RWPE1 (cell line): ENCODE results near the gene BDNF.

ENCODE experiments used
- CTCF ChIA-PET: fragments of 350-600 bp; sonication (Branson Sonifier 250); formaldehyde crosslinking; extraction: SDS; loops from one replicate; lab custom pipeline; 2021; lab: Yijun Ruan, JAX
- POLR2A ChIA-PET: fragments of 400-600 bp; formaldehyde crosslinking; extraction: SDS; loops from one replicate; lab custom pipeline; 2020; ENCODE audit warnings: antibody characterized with exemption; ENCODE audit not compliant: low non-redundant PET; lab: Yijun Ruan, JAX
- DNase-seq: peaks from one replicate; pipeline ENCODE4 v3.0.0; 2012; ENCODE audit warnings: low spot score
- H3K27ac ChIP-seq: fragments of 450-650 bp; 2 replicates; pipeline ENCODE4 v1.5.1; 2017
- TF ChIP-seq, protein P1 (sequence below): fragments of 450-650 bp; conservative IDR thresholded peaks from 2 replicates; pipeline ENCODE4 v1.5.1; 2017; ENCODE audit warnings: low read depth, mild to moderate bottlenecking

Gene BDNF

DNA sequence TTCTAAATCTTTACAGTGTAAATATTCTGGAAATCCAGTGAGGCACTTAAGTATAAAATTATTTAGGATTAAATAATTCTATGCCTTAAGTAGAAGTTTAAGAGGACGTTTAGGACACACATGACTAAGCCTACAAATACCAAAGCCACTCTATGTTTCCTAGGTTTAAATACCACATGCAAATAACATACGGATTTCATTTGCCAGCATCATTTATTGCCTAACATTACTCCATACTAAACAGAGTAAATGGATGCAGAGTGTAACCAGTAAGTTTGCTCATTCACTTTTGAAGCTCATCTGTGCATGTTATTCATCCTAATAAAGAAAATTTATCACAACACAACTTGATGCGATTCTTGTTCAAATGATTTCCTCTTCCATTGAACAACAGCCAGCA lies 4.1 kb downstream of the BDNF start:
- CTCF ChIA-PET: interaction anchor here (1.2 to 1.5 kb wide), 2 partner anchors 20 to 1633 kb away, joined by 4 to 8 read pairs; no protein-coding TSS in a partner anchor
- no peak for DNase-seq
- TF ChIP-seq, protein P1, sequence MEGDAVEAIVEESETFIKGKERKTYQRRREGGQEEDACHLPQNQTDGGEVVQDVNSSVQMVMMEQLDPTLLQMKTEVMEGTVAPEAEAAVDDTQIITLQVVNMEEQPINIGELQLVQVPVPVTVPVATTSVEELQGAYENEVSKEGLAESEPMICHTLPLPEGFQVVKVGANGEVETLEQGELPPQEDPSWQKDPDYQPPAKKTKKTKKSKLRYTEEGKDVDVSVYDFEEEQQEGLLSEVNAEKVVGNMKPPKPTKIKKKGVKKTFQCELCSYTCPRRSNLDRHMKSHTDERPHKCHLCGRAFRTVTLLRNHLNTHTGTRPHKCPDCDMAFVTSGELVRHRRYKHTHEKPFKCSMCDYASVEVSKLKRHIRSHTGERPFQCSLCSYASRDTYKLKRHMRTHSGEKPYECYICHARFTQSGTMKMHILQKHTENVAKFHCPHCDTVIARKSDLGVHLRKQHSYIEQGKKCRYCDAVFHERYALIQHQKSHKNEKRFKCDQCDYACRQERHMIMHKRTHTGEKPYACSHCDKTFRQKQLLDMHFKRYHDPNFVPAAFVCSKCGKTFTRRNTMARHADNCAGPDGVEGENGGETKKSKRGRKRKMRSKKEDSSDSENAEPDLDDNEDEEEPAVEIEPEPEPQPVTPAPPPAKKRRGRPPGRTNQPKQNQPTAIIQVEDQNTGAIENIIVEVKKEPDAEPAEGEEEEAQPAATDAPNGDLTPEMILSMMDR: no peak
- POLR2A ChIA-PET: no interaction called here
- no peak overlapping the region for H3K27ac ChIP-seq

DNA sequence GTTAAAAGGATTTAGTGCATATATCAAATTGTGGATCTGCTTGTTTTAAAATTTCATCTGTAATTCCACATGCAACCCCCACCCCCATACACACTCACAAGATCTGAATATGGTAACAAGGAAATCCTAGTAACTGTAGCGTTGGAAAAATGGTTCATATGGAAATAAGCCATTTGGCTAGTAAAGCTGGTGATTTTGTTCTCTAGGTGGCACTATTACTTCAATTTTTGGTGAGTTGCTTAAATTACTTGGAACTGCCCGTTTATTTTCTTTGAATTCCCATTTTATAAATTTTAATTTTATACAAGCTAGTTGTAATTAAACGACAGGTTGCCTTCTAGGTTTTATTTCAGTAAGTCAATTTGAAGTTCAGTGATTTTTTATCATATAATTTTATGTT lies 5.3 kb downstream of the BDNF start:
- POLR2A ChIA-PET: no interaction called here
- TF ChIP-seq, protein P1: peak; percentile 52
- no peak for DNase-seq
- CTCF ChIA-PET: interaction anchor here (0.7 to 1.5 kb wide), 6 partner anchors 22 to 1635 kb away, joined by 3 to 8 read pairs (median 4); no protein-coding TSS in a partner anchor
- H3K27ac ChIP-seq: no peak overlapping the region

DNA sequence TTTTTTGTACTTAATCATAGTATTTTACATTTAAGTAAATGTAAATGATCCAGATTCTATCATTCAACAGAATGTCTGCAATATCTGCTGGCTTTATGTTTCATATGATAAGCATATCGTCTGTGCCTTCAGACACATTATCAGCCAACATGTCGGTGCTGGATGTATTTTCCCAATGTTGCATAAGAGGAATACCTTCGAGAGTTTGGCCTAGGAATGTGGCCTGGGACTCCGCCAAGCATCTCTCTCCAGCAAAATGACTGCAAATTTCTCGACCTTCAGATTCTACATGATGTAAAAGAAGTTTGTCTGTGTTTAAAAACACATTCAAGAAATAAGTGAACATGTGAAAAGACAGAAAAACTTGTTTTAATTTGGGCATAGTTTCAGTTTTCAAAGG lies 6.9 kb downstream of the BDNF start:
- ChIA-PET CTCF (no interaction called here), POLR2A (no interaction called here)
- TF ChIP-seq, protein P1: no peak
- H3K27ac ChIP-seq: no peak overlapping the region
- no peak for DNase-seq

DNA sequence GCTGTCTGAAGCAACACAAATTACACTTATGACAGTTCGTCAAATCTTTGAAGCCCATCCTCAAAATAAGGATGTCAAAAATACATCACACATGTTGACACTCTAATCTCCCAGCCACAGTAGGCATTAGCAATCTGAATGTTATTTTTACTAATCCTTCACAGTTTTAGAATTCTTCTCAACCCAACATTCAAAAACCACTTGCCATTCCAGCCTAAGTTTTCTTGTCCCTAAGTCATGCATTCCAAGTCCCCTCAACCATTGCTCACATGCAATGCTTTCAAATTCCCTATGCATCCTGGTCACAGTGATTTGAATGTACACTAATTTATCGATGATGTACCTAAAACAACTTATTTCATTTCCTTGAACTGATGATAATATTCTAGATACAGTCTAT lies 7.5 kb downstream of the BDNF start:
- TF ChIP-seq, protein P1: no peak
- CTCF ChIA-PET: no interaction called here

DNA sequence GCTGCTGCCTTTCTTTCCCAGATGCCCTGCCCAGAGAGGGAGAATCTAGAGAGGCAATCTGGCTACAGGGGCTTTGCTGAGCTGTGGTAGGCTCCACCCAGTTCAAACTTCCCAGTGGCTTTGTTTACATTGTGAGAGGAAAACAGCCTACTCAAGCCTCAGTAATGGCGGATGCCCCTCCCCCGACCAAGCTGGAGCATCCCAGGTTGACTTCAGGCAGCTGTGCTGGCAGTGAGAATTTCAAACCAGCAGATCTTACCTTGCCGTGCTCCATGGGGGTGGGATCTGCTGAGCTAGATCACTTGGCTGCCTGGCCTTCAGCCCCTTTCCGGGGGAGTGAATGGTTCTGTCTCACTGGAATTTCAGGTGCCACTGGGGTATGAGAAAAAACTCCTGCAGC lies 12.2 kb downstream of the BDNF start:
- TF ChIP-seq, protein P1: no peak
- no peak overlapping the region for H3K27ac ChIP-seq
- ChIA-PET CTCF (no interaction called here), POLR2A (no interaction called here)
- no peak for DNase-seq

More for the DNA sequence above, 7.5 kb downstream of the BDNF start:
- POLR2A ChIA-PET: no interaction called here
- DNase-seq: no peak
- H3K27ac ChIP-seq: no peak overlapping the region

DNA sequence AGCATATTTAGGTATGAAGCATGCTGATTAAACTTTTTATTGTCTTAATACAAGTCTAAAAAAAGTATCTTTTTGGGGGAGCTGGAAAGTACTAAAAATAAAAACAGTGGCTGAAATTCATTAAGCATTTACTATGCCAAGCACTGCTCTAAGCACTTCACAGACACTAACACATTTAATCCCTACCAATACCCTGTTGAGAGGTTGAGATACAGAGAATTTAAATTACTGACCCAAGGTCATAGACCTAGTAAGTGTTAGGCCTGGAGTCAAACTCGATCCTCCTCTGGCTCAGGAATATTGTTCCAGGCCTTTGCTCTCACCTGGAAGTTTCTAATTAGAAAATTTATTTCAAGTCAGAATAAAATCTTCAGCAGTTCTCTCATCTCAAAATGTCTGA lies 18.6 kb downstream of the BDNF start:
- no peak for DNase-seq
- TF ChIP-seq, protein P1: no peak
- ChIA-PET CTCF (no interaction called here), POLR2A (no interaction called here)
- no peak overlapping the region for H3K27ac ChIP-seq
